KG1 (cell line): Measurements from ENCODE around the gene SPRED3.
A peak's percentile ranks its signal among the peaks of the same experiment; 100 is the strongest.
"Not testable (repeated sequence)": the region's sequence is repeated elsewhere in the genome, so short reads cannot be mapped to it uniquely, and the experiment has no call there.

ENCODE experiments used
- DNase-seq: peaks from one replicate; lab custom pipeline; 2025; lab: John Stamatoyannopoulos, UW

The SPRED3 gene

DNA sequence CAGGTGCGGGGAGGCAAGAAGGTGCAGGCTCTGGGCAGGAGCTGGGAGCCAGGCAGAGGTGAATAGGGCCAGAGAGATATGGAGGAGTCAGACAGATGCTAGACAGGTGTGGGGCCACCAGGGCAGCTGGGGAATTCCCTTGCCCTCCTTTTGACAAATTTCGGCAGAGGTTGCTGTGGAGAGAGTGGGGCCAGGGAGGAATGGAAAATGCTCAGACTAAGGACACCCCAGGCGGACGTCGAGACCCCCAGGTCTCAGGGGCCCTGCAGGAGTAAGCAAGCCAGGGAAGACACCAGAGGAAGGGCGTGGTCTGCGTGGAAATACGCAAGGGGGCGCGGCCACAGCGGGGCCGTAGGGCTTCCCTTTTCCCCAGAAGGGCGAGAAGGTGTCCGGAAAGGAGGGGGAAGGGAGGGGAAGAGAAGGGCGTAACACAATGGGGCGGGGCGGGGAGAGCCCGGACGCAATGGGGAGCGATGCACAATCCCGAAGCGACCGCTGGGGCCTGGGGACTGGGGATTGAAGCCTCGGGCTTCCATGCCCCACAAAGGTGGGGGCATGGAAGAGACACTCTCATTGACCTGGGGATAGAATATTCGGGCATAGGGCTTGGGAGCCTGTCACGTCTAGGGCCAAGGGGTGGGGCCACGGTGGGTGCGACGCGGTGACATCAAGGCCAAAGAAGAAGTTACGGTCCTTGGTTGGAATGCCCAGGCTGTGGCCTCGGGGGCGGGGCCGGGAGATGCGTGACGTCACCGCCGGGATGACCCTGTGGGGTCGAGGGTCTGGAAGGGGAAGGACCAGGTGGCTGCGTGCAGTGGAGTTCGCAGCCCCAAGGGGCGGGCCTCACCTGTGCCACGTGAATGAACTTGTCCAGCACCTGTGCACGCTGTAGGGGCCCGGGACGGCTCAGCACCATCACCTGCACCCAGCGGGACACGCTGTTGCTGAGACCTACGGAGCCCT lies 29.3 kb downstream of the SPRED3 start:
- DNase-seq = no peak

DNA sequence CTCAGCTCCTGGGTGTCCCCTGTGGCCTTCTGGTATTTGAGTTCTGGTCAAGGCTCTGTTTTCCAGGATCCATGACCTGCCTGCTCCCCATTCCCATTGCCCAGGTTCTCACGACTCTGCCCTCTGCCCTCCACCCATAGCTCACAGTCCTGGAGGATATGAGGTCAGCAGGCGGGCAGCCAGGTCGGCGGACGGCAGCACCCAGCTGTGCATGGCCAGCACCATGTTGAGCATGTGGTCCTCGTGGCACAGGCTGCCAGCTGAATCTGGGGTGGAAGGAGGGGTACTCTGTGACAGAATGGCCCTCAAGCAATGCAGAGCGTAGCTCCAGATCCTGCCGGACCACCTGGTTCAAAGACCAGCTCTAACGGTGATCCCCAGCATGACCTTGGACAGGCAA lies 32.4 kb downstream of the SPRED3 start:
- no peak for DNase-seq

- DNase-seq = no peak
Measured at GRCh38 chr19:38421856-38422255, 33.4 kb downstream of the SPRED3 start.

DNA sequence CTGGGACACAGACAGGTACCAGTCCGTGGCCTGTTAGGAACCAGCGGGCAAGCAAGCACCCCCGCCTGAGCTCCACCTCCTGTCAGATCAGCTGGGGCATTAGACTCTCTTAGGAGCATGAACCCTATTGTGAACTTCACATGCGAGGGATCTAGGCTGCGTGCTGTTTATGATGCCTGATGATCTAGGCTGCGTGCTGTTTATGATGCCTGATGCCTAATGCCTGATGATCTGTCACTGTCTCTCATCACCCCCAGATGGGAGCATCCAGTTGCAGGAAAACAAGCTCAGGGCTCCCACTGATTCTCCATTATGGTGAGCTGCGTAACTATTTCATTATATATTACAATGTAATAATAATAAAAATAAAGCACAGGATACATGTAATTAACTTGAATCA lies 33.9 kb downstream of the SPRED3 start:
- DNase-seq = no peak

DNA sequence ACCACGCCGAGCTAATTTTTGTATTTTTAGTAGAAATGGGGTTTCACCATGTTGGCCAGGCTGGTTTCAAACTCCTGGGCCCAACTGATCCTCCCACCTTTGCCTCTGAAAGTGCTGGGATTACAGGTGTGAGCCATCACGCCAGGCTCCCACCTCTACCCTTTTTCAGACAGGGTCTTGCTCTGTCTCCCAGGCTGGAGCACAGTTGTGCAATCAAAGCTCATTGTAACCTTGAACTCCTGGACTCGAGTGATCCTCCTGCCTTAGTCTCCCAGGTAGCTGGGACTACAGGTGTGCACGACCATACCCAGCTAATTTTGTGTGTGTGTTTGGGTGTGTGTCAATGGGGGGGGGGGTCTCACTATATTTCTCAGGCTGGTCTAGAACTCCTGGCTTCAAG lies 35.8 kb downstream of the SPRED3 start:
- DNase-seq = no peak

GRCh38 chr19:38425222-38425809 lies 36.8 kb downstream of the SPRED3 start:
- no peak for DNase-seq

DNA sequence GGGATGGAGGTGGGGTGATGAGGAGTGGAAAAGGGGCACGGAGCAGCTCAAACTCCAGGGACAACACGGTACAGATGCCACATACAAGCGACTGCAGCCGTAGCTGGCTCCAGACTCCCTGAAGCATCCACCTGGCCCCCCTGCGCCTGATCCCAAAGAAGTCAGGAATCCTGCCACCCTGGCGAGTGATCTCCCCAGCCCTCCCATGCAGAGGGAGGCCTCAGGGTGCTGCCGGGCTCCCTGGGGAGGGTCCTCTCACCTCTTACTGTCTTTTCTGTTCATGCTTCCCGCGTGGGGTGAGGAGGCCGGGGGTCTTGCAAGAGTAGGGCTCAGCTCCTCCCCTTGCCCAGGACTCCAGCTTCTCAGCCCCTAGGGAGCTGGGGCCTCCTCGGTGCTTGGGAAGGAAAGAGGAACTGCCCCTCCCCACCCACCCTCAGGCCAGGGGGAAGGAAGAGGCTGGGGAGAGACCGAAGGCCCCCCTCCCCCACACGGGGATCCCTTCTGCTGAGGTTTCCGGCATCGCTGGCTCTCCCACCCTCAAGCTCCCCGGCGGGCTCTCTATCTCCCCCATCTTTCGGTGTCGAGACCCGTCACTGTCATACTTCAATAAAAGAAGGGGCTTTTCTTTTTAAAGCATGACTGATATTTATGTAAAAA lies 37.4 kb downstream of the SPRED3 start, which contains the start of gene RASGRP4:
RASGRP4 (minus strand) TSS at position 410 of the 657 bp plus-strand sequence; CDS start at position 282, 128 bp downstream.
- peak; percentile 62 for DNase-seq

GRCh38 chr19:38427035-38427677 lies 38.7 kb downstream of the SPRED3 start:
- not testable (repeated sequence) for DNase-seq

- no peak for DNase-seq
Measured at GRCh38 chr19:38429055-38429810, 40.7 kb downstream of the SPRED3 start.

GRCh38 chr19:38429811-38430156 lies 41.3 kb downstream of the SPRED3 start:
- no peak for DNase-seq

DNA sequence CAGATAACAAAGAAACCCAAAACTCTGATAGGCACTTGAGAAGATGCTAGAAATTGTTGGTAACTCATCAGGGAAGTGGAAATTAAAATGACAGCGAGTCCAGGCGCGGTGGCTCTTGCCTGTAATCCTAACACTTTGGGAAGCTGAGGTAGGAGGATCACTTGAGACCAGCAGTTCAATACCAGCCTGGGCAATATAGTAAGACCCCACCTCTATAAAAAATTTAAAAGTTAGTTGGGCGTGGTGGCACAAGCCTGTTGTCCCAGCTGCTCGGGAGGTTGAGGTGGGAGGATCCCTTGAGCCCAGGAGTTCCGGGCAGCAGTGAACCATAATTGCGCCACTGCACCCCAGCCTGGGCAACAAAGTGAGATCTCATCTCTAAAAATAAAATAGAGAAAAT lies 42.4 kb downstream of the SPRED3 start:
- no peak for DNase-seq

- no peak for DNase-seq
Measured at GRCh38 chr19:38433268-38433733, 44.8 kb downstream of the SPRED3 start, which contains the start of gene RYR1. Gene RYR1, plus strand, starts transcription at chr19:38433691. Its CDS starts 139 bp downstream, at chr19:38433830.

GRCh38 chr19:38434549-38435051 lies 46.1 kb downstream of the SPRED3 start:
- no peak for DNase-seq

- DNase-seq = no peak
Measured at GRCh38 chr19:38437295-38437694, 48.8 kb downstream of the SPRED3 start.

DNA sequence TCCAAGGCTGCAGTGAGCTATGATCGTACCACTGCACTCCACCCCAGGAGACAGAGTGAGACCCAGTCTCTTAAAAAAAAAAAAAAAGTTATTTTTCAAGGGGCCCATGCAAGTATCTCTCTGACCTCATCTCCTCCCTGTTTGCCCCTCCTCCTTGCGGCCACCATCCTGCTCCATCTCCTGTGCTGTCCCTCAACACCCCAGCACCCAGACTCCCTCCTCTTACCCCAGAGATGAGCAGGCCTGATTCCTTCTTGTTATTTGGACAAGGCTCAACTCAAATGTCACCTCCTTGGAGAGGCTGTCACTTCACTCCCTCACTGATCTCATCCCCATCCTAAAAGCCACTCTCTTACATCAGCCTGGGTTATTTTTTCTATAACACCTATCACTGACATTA lies 49.4 kb downstream of the SPRED3 start:
- no peak for DNase-seq

DNA sequence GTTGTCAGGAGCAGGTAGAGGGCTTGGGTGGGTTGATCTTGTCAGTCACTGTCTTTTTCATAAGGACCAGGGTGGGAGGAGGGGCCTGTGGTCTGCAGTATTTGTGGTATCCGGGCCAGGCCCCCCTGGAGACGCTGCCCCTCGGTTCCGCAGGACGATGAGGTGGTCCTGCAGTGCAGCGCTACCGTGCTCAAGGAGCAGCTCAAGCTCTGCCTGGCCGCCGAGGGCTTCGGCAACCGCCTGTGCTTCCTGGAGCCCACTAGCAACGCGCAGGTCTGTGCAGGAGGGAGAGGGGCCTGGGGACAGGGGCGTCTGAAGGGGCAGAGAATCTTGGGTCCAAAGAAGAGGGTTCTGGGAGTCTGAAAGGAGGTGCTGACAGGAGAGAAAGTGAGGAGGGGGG lies 52.1 kb downstream of the SPRED3 start:
- no peak for DNase-seq

GRCh38 chr19:38441657-38442348 lies 53.3 kb downstream of the SPRED3 start:
- no peak for DNase-seq

DNA sequence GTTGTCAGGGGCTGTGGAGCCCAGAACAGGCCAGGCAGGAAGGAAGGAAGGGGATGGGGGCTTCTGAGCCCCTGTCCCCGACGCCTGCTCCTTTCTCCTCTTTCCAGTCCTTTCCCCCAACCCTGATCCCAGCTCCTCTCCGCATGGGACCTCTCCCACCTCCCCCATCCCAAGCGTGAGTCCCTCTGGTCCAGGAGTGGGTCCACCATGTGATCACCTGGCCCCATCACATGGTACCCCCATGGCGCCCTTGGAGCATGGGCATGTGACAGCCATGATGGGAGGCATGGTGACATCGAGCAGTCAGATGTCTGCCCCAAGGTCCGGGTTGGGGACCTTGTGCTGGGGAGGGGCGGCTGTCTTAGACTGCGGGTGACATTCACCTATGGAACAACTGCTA lies 54.2 kb downstream of the SPRED3 start:
- DNase-seq = no peak

DNA sequence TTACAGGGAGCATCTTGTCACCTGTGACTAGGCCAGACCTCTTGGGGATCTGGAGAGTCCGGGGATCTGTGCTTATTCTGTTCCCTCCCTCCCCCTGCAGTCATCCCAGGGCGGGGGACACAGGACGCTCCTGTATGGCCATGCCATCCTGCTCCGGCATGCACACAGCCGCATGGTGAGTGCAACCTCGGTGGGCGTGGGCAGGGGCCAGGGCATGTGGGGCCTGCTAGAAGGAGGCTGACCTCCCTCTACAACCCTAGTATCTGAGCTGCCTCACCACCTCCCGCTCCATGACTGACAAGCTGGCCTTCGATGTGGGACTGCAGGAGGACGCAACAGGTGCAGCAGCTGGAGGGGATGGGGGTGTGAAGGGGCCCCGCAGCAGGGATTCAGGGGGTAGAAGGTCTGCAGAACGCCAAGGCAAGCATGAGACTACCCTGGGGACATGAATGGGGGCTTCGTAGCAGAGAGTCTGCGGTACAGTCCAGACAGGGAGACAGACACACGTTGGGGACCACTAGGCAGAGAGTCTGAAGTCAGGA lies 55.0 kb downstream of the SPRED3 start:
- DNase-seq = no peak

- no peak for DNase-seq
Measured at GRCh38 chr19:38444026-38444425, 55.5 kb downstream of the SPRED3 start.
